ENCODE results near the gene GALNT18. TPM values are rescaled to one million over a fixed set of nuclear protein-coding genes. Genes with fewer than 3 reads are reported as not detected.

GALNT18 gene
- total RNA-seq, 3 donors from 2014 or later: 14.7 to 25.9 (median 16.4) TPM

DNA sequence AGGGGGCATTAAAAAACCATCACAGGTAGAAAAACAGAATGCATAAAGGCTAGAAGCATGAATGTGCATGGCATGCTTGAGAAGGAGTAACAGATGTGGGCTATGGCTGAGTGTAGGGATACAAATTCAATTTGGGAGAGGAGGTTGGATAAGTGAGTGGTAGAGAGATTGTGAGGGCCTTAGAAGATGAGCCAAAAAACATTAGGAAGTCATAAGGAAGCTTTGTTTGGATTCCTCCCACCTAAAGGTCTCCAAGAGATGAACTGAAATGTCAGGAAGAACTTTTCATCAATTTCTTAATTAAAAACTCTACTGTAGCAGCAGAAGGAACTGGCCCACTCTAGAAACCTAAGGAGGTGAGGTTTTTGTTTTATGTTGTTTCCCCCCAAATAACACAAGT lies 227.6 kb downstream of the GALNT18 start:
- no peaks in the 10 kb centered on the region for H3K4me1 ChIP-seq
- no peaks in the 10 kb centered on the region for H3K27me3 ChIP-seq
- no peak overlapping the region for H3K27ac ChIP-seq
- H3K36me3 ChIP-seq: no peaks in the 10 kb centered on the region
- no peak overlapping the region for H3K4me3 ChIP-seq
- intact Hi-C loops (cut with DNase I; ENCODE audit: low total_unique reads): no loop called here
- no peak for DNase-seq (ENCODE audit: low spot score in 2 of 2)
- no peaks in the 10 kb centered on the region for H3K9me3 ChIP-seq
- TF ChIP-seq, protein P1, sequence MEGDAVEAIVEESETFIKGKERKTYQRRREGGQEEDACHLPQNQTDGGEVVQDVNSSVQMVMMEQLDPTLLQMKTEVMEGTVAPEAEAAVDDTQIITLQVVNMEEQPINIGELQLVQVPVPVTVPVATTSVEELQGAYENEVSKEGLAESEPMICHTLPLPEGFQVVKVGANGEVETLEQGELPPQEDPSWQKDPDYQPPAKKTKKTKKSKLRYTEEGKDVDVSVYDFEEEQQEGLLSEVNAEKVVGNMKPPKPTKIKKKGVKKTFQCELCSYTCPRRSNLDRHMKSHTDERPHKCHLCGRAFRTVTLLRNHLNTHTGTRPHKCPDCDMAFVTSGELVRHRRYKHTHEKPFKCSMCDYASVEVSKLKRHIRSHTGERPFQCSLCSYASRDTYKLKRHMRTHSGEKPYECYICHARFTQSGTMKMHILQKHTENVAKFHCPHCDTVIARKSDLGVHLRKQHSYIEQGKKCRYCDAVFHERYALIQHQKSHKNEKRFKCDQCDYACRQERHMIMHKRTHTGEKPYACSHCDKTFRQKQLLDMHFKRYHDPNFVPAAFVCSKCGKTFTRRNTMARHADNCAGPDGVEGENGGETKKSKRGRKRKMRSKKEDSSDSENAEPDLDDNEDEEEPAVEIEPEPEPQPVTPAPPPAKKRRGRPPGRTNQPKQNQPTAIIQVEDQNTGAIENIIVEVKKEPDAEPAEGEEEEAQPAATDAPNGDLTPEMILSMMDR (IDR thresholded peaks at IDR 0.05): no peak
- TF ChIP-seq POLR2AphosphoS5 (IDR thresholded peaks at IDR 0.05) (no peak), POLR2A (IDR thresholded peaks at IDR 0.05) (no peak)

DNA sequence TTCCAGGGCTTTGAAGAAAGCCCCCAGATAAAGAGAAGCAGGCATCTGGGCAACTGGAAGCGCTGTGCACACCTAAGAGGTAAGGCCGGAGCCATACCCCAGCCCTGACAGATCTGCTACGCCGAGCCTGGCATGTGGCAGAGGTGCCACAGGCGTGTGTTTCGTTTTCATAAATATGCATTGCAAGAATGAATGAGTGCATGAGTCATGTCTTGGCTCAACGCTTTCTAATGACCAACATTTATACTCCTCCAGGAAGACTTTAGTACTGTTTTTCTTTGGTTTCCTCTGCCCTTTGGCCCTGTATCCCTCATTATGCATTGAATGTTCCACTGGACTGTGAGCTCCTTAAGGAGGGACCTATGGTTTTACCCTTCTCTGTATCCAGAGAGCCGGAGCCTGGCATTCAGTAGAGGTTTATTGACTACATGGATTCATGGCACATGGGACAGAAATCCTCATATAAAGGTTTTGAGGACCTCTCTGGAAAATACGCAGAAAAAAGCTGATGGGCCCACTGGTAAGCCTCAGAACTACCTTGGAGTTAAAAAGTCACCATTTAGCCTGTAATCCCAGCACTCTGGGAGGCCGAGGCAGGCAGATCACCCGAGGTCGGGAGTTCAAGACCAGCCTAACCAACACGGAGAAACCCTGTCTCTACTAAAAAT lies 229.9 kb downstream of the GALNT18 start:
- H3K36me3 ChIP-seq: no peaks in the 10 kb centered on the region
- H3K27ac ChIP-seq: peak overlapping the region in 1 of 2 donors; percentile 15
- no peak overlapping the region for H3K4me3 ChIP-seq
- H3K27me3 ChIP-seq: no peaks in the 10 kb centered on the region
- intact Hi-C loops (cut with DNase I; ENCODE audit: low total_unique reads): no loop called here
- no peaks in the 10 kb centered on the region for H3K9me3 ChIP-seq
- TF ChIP-seq POLR2A (IDR thresholded peaks at IDR 0.05) (no peak), POLR2AphosphoS5 (IDR thresholded peaks at IDR 0.05) (no peak)
- TF ChIP-seq, protein P1 (IDR thresholded peaks at IDR 0.05): no peak
- DNase-seq (ENCODE audit: low spot score in 2 of 2): no peak
- H3K4me1 ChIP-seq: no peaks in the 10 kb centered on the region

DNA sequence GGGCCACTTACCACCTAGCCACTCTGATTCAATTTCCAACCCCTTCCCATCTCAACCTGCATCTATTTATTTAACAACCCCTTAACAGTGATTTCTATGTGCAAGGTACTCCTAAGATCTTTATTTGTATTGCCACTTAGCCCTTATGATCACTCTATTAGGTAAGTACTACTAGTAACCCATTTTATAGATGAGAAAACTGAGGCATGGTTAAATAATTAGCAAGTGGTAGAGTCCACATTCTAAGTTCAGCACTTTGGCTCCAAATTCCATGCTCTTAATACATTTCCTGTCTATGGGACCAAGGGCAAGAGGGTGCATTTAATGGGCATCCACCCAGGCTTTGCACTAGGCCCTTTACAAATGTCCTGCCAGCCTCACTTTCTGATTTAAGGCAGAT lies 230.6 kb downstream of the GALNT18 start:
- H3K4me3 ChIP-seq: no peak overlapping the region
- no peaks in the 10 kb centered on the region for H3K36me3 ChIP-seq
- no peaks in the 10 kb centered on the region for H3K9me3 ChIP-seq
- TF ChIP-seq, protein P1 (IDR thresholded peaks at IDR 0.05): no peak
- TF ChIP-seq POLR2A (IDR thresholded peaks at IDR 0.05) (no peak), POLR2AphosphoS5 (IDR thresholded peaks at IDR 0.05) (no peak)
- H3K27ac ChIP-seq: no peak overlapping the region
- no peak for DNase-seq (ENCODE audit: low spot score in 2 of 2)
- H3K4me1 ChIP-seq: no peaks in the 10 kb centered on the region
- H3K27me3 ChIP-seq: no peaks in the 10 kb centered on the region
- intact Hi-C loops (cut with DNase I; ENCODE audit: low total_unique reads): no loop called here

DNA sequence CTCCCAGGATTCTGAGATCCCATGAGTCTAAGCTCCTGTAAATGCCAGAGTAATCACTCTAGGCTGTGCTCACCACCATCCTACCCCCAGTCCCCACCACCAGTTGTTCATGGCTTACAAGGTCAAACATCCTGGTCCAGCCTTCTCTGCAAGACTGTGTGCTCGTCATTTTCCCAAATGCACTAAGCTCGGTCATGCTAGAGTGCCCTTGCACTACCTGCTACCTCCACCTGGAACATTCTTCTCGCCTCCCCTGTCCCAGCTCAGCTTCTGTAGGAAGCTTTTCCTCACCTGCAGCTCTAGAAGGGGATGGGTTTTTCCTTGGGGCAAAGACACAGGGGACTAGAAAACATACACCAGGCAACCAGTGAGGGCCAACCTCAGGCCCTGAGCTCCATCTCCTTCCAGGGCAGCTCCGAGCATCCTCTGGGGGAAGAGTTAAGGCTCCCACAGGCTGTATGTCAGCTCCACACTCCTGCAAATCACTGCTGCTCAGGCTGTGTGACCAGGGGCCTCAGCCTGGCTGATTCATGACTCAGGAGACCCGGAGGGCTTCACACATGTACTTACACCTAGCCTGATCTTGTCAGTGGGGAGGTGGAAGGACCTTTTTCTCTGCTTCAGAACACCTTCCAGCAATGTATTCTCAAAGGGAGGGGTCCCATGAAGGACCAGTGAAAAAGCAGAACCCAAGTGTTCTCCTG lies 231.6 kb downstream of the GALNT18 start:
- intact Hi-C loops (cut with DNase I; ENCODE audit: low total_unique reads): no loop called here
- no peaks in the 10 kb centered on the region for H3K9me3 ChIP-seq
- no peaks in the 10 kb centered on the region for H3K27me3 ChIP-seq
- no peak overlapping the region for H3K4me3 ChIP-seq
- TF ChIP-seq, protein P1 (IDR thresholded peaks at IDR 0.05): no peak
- TF ChIP-seq POLR2AphosphoS5 (IDR thresholded peaks at IDR 0.05): no peak
- no peak for TF ChIP-seq POLR2A (IDR thresholded peaks at IDR 0.05)
- DNase-seq (ENCODE audit: low spot score in 2 of 2): no peak
- H3K36me3 ChIP-seq: no peaks in the 10 kb centered on the region
- no peak overlapping the region for H3K27ac ChIP-seq
- no peaks in the 10 kb centered on the region for H3K4me1 ChIP-seq

DNA sequence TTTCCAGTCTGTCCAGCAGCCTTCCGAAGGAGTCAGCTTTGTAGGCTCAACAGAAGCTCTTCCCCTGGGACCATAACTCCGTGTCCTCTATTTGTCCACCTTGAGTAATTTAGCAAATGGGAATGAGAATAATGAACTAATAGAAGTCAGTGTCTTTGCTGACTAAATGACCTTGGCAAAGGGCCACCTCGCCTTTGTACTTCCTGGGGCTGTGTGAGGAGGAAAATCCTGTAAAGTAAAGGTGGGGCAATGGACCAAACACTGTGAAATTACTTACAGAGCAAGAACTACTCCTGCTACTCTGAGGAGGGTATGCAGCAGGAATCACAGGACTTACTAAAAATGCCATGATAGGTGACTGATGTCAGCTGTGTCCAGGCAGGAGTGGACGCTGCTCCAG lies 232.6 kb downstream of the GALNT18 start:
- H3K27me3 ChIP-seq: no peaks in the 10 kb centered on the region
- no peaks in the 10 kb centered on the region for H3K9me3 ChIP-seq
- H3K4me3 ChIP-seq: no peak overlapping the region
- TF ChIP-seq POLR2A (IDR thresholded peaks at IDR 0.05): no peak
- TF ChIP-seq POLR2AphosphoS5 (IDR thresholded peaks at IDR 0.05): no peak
- TF ChIP-seq, protein P1 (IDR thresholded peaks at IDR 0.05): no peak
- no peaks in the 10 kb centered on the region for H3K4me1 ChIP-seq
- intact Hi-C loops (cut with DNase I; ENCODE audit: low total_unique reads): no loop called here
- H3K36me3 ChIP-seq: no peaks in the 10 kb centered on the region
- no peak overlapping the region for H3K27ac ChIP-seq
- no peak for DNase-seq (ENCODE audit: low spot score in 2 of 2)

Data from breast epithelium (tissue), 4 donors.